Activated CD4-positive, alpha-beta T cell treated with anti-CD3 and anti-CD28 coated beads, Interleukin-10, Interleukin-2, amounts not matched to agents 100 ng/mL and 50 ng/mL, durations not matched to agents 16 hours and 8 hours (primary cell): ENCODE data around the gene FAU.

Experiments
- DNase-seq: peaks from one replicate; pipeline ENCODE4 v3.0.0-alpha.2; 2020

FAU gene

DNA sequence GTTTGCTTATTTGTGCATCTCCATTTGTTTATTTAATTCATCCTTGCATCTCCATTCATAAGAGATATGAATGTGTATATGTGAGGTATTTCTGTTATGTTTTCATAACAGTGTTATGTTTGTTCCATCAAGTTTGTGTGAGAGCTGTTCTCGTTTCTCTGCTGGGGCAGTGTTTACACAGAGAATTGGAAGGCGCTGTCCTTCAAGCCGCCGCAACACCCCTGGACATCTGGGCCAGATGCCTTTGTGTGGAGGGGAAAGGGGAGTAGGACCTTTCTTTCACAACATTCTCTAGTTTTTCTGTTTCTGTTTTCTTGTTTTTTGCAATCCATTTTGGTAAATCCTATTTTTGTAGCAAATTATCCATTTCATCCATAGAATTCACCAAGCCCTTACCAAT lies 17.3 kb downstream of the FAU start:
- no peak for DNase-seq

DNA sequence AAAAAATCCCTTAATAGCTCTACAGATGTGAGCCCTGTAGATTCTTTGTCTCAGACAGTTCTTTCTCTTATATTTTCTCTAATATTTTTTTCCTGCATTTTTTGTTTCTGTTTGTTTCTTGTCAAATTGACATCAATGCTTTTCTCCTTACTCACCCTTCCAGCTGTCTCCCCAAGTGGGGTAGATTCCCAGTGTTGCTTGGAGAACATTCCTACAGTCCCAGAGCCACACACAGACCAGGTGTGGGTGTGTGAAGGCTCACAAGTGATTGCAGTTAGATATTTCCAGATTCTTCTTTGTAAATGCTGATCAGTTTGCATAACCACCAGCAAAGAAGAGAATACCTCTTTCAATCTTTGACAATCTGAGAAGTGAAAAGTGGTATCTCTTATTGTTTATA lies 18.5 kb downstream of the FAU start:
- no peak for DNase-seq

DNA sequence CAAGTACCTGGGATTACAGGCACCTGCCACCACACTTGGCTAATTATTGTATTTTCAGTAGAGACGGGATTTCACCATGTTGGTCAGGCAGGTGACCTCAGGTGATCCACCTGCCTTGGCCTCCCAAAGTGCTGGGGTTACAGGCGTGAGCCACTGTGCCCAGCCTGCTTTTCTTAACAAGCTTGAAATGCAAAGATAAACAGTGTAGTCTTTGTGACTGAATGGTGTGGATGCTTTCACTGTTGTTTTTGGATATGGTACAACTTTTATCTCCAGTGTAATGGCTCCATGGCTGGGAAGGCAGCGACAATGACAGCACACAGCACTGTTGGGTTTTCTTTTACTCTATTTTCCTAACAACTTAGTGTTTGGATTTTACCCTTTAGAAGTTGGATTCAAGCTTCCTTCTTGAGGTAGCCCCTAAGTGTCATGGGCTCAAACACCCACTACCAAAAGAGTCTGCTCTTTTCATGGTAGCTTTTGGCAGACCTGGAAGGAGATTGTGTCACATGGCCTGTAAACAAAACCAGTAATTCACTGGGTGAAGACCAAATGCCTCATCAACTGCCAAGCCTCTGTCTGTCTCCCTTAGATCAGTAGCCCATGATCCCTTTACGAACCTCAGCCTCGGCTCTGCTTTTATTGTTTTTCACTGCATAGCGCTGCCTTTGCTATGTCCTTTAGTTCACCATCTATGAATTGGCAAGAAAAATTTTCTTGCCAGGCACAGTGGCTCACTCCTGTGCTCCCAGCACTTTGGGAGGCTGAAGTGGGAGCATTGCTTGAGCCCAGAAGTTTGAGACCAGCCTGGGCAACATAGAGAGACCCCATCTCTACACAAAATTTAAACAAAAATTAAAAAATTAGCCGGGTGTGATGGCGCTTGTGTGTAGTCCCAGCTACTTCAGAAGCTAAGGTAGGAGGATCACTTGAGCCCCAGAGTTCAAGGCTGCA lies 19.5 kb downstream of the FAU start:
- no peak for DNase-seq

DNA sequence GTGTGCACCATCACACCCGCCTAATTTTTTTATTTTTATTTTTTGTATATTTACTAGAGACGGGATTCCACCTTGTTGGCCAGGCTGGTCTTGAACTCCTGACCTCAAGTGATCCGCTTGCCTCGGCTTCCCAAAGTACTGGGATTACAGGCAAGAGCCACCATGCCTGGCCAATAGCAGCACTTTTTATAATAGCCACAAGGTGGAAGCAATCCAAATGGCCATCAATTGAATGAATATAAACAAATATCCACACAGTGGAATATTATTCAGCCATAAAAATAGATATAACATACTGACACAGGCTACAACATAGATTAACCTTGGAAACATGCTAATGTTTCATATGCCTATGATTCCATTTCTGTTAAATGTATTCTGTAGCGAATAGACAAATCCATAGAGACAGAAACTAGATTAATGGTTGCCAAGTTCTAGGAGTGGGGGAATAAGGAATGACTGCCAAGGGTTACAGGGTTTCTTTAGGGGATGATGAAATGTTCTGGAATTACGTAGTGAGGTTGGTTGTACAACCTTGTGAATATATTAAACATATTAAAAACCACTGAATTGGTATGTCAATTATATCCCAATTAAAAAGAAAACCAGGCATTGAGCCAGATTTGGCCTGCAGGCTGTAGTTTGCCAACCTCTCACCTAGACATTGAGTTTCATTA lies 21.1 kb downstream of the FAU start:
- DNase-seq = no peak

DNA sequence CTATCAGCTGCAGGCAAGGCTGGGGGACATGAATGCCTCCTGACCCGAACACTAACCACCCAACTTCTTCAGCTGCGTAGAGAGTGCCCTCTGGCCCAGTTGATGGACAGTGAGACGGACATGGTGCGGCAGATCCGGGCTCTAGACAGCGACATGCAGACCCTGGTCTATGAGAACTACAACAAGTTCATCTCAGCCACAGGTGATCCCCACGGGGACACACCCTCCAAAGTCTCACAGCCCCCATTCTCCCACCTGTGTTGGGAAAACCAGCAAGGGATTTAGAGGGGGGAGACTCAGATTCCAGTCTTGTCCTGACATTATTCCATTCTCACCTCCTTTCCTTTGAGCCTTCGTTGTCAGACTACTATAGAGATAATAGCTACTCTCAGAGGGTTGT lies 25.0 kb downstream of the FAU start:
- no peak for DNase-seq

DNA sequence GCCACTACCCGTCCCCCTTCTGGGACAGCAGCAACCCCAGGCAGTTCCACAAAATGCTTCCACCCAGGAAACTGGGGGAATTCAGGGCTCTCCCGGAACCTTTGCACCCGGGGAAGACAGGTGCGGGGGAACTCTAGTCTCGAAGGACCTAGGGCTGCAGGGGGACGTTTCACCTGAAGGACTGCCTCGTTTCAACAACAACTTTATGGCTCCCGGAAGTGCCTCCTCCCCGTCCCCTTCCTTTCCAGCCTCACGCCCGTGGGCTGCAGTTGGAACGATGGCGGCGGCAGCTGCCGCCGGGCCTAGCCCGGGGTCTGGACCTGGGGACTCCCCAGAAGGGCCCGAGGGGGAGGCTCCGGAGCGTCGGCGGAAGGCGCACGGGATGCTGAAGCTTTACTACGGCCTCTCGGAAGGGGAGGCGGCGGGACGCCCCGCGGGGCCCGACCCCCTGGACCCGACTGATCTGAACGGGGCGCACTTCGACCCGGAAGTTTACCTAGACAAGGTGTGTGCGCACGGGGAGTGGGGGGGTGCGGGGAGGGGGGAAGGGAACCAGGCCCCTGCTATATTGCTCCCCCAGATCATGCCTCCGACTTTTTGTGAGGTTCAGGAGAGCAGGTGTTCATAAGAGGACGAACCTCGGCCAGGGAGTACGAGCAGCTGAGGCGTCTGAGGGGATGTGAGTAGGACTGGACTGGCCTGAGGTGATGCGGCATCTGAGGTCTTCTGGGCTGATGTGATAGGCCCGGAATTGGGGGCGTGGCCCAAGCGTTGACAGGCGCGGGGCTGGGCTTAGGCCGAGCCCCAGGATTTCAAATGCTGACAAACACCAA lies 25.7 kb downstream of the FAU start, which contains the start of gene VPS51:
Gene VPS51, plus strand, starts transcription at position 241 of the 833 bp plus-strand sequence. Its CDS starts 37 bp downstream, at position 278.
- DNase-seq = peak; percentile 90

DNA sequence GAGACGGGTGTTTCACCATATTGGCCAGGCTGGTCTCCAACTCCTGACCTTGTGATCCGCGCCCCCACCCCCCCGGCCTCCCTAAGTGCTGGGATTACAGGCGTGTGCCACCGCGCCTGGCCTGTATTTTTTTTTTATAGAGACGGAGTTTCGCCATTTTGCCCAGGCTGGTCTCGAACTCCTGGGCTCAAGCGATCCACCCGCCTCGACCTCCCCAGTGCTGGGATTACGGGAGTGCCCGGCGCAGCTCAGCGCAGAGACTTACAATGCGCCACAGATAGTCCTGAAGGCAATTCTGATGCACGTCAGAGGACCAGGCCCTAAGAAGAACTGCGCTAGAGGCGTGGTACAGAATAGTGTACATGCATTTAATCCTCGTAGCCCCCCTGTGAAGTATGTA lies 26.5 kb downstream of the FAU start:
- no peak for DNase-seq

DNA sequence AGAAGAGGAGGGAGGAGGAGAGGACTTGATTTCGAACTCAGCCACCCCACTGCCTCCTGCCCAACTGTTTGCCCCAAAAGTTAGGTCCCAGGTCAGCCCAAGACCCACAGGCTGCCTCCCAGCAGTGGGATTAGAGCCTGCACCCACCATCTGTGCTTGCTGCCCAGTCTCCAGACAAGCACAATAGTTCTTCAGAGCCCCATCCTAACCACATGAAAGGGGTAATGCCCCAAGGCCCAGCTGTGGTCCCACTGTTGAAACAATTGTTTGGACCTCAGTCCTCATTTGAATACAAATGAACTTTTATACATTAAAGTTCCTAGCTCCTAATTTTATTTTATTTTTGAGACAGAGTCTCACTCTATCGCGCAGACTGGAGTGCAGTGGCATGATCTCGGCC lies 31.3 kb downstream of the FAU start:
- no peak for DNase-seq

DNA sequence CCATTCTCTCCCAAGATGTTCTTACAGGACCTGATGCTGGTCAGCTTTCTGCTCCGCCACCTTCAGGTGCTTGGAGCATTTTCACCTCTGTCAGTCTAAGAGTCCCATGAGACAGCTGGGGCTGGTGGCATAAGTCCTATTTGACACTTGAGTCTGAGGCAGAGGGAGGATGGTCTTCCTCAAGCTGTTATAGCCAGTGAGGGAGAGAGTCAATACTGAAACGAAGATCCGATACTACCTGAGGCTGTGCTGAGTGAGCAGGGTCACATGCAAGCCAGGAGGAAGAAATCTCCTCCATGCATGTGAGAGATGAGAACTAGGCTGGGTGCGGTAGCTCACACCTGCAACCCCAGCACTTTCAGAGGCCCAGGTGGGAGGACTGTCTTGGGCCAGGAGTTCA lies 32.3 kb downstream of the FAU start:
- DNase-seq = no peak

DNA sequence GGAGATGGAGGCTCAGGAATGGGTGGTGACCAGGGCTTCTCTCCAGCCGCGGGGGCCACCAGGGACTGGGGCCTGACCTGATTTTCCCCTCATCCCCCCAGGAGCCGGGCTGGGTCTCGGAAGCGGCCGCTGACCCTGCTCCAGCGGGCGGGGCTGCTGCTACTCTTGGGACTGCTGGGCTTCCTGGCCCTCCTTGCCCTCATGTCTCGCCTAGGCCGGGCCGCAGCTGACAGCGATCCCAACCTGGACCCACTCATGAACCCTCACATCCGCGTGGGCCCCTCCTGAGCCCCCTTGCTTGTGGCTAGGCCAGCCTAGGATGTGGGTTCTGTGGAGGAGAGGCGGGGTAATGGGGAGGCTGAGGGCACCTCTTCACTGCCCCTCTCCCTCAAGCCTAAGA lies 34.1 kb downstream of the FAU start:
- DNase-seq = no peak

DNA sequence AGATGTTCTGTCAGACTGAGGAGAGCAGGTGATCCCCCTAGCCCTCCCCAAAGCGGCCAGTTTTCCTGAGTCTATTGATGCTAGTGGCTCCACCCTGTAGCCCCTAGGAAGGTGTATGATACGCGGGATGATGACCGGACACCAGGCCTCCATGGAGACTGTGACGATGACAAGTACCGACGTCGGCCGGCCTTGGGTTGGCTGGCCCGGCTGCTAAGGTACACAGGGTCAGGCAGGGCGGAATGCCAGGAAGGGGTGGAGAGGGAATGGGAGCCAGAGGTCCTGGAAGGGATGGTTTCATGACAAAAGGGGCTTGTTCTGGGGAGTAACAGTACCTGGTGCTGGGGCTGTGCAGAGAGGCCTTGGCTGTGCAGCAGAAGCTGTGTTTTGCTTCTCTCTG lies 34.7 kb downstream of the FAU start:
- DNase-seq = no peak

DNA sequence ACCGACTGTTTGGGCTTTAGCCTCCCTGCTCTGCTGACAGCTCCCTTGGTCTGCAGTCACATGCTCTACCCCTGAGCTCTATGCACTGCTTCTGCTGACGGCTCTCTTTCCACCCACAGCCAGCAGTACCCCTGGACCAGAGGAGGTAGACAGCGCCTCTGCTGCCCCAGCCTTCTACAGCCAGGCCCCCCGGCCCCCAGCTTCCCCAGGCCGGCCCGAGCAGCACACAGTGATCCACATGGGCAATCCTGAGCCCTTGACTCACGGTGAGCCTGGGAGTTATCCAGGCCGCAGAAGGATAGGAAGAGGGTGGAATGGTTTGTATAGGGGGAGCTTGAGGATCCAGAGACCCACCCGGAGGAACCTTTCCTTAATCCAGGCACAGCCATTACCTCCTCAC lies 35.1 kb downstream of the FAU start:
- no peak for DNase-seq

DNA sequence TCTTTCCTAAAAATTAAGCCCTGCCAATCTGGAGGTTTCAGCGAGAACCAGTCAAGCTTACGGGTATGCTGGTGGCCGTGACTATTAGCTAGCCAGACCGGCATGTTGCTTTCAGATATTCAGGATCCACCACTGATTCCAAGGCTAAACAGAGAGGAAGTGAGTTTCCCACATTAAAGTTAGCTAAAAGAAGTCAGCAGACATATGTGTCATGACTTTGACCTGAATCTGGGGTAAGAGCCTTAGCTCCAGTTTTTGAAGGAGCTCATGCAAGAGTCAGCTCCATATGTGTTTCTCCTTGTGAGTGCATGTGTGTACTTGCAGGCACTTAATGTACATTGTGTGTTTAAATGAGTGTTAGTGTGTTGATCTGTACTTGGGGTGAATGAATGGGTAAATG lies 36.5 kb downstream of the FAU start:
- no peak for DNase-seq

DNA sequence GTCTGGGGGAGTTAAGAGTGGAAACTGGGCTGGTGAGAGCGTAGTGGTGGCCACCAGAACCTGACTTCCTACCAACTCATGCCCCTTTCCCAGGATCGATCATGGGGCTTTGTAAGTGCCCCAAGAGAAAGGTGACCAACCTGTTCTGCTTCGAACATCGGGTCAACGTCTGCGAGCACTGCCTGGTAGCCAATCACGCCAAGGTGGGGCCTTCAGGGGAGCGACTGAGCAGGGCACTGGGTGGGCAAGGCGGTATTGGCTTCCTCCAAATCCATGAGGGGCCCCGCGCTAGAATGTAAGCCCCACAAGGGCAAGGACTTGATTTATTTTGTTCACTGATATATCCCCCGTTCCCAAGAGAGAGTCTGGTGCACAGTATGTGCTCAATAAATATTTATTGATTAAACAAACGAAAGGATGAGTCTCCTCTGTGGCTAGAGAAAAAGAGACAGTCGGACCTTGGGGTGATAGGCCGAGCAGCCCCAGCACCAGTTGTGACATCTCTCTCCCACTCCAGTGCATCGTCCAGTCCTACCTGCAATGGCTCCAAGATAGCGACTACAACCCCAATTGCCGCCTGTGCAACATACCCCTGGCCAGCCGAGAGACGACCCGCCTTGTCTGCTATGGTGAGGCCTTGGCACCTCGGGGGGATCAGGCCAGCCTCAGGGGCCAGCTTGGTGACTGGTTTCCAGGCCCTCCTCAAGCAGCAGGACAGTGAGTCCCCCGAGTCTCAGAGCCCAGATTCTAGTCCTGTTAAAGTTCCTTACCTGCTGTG lies 37.1 kb downstream of the FAU start:
- DNase-seq = no peak

DNA sequence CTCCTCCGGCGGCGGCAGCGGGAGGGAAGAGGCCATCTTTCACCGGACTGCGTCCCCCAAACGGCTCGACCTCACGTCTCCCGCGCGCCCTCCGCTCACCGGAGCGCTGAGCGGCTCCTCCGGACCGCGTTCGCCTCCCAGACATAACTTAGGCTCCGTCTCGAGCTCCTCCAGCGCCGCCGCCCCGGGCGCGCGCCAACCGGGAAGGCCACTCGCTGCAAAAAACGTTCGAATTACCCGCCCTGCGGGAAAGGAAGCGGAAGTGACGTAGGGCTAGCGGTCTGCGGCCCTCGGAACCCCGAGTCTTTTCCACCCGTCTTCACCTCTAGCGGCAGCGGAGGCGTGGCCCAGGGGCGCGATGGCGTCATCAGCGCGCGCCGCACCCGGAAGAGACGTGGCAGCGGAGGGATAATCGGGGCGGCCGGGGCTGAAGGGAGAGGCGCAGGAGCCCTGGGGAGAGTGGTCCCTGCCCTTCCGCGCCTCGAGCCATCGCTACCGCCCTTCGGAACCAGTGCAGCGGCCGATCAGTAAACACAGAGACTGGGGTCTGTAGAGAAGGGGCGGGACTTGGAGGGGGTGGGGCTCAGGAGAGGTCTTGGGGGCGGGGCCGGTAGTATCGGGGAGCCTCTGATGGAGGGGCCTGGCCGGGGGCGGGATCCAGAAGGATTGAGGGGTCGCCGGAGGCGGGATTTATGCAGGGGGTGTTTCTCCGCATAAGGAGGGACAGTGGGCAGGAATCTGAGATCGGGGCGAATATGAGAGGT lies 37.9 kb downstream of the FAU start, which contains the start of the genes CDCA5 and ZFPL1:
Gene CDCA5, minus strand, starts transcription at position 207 of the 764 bp plus-strand sequence. Its CDS starts 62 bp downstream, at position 145.
Gene ZFPL1, plus strand, starts transcription at position 389 of the 764 bp plus-strand sequence. CDS start 477 bp downstream, outside the sequence.
- DNase-seq = peak; percentile 97

DNA sequence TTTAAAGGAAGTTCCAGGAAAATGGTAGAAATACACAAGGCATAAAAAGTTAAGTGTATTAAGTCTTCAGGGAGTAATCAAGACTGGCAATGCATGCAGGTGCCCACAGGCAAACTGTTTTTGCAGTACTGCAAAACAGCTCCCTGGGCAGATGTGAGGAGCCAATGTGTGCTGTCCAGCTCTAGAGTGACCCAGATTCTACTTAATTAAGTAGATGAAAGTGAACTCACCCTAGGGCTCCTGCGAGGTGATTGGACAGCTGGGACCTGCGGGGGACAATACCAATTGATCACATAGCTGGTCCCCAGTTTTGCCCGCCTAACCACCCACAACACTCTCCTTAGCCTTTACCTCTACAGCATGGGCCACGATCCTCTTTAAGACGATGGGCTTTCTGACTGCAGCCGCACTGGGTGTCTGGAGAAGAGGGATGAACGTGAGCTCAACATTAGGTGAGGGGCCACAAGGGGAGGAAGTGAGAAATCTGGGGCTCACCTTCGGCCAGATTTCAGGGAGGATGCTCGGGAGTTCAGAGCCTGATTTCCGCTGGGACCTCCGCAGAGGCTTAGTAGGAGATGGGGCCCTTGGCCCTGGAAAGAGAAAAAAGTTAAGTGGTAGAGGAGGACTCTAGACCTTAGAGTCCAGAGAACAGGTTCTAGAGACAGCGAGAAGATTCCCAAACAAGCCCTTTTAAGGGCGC lies 38.6 kb downstream of the FAU start:
- no peak for DNase-seq

DNA sequence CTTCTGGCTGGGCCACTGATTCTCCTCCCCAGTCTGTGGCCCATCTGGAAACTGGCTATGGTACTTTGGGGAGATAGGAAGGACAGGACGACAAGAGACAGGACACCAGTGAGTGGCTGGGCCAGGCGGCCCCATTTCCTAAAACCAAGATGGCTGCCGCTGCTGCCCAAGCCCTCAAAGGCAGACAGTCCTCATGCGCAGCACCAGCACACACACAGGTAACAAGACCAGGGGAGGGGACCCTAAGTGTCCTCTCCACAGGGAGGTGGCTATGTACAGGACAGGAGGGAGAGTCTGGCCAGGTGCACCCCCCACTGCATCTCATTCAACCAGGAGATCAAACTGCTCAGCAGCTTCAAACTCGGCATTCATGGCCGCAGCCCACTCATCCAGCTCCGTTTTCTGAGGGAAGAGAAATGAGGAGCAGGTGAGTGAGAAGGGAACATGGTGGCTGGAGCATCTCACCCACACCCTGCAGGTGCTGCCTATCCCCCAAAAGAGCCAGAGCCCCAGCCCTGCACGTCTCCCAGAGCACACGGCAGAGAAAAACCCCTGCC lies 43.1 kb downstream of the FAU start:
- no peak for DNase-seq

DNA sequence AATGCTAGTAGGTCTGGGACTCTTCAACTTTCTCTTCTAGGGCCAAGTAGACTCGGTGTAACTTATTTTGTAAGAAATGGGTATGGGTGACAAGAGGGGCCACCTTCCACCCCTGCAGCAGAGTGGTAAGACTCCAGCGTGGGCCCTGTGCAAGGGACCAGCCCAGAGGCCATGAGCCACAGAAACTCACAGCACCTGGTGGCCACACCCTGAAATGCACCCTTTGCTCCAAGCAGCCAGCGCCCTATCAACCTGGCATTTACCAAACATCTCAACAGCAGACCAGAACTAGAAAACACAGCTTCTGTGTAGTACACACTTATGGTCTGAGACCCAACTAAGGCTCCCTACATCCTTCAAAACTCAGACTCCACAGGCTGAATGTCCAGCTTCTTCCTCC lies 43.8 kb downstream of the FAU start:
- peak; percentile 71 for DNase-seq

DNA sequence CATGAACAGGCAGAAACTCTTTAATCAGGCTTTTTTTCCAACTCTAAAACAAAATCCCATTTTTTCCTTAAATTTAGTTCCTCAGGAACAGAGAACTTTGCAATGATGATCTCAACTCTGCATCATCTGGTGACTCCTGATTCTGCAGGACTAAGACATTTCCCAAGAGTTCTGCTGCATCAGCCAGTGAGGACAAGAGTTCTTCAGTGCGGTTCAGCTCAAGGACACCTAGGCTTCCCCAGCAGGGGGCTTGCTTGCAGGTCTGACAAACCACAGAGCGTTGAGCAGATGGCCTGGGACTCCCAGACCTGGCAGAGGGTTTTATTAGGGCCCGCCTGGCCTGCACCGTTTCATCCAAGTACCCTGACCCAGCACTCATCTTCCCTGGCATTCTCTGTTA lies 44.5 kb downstream of the FAU start:
- no peak for DNase-seq

DNA sequence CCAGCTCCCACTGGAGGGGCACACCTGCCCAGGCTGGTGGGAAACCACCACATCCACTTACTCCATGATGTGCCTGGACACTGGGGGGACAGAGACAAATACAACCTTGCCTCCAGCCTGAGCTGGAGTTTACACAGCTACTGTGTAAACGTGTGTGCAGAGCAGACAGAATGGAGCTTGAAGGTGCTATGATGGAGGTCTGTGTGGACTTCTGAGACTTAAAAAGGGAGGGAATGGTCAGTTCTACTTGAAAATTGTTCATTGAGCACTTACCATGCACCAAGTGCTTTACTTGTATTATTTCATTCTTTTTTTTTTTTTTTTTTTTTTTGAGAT lies 49.3 kb downstream of the FAU start:
- no peak for DNase-seq
